HEK293 (cell line): ENCODE data around the gene CLTB.

ENCODE experiments used
- CTCF ChIA-PET: fragments of 350-600 bp; formaldehyde crosslinking; extraction: SDS; loops from one replicate; lab custom pipeline; 2021; ENCODE audit warnings: antibody characterized with exemption; lab: Yijun Ruan, JAX
- POLR2A ChIA-PET: fragments of 300-600 bp; formaldehyde crosslinking; extraction: SDS; loops from one replicate; lab custom pipeline; 2020; ENCODE audit warnings: antibody characterized with exemption, inconsistent platforms; lab: Yijun Ruan, JAX
- H3K27ac ChIP-seq: fragments of 200-500 bp; sonication (Bioruptor generic); 2 replicates; pipeline ENCODE4 v1.5.1; 2014; ENCODE audit warnings: low read depth, low read length, control low read depth, inconsistent platforms; ENCODE audit errors: extremely low read depth
- H3K36me3 ChIP-seq, 2 experiments: fragments of 200-500 bp in 1 of 2; sonication (Bioruptor generic) in 1 of 2; 1 replicate in 1 of 2; 2 replicates in 1 of 2; pipeline ENCODE4 v1.5.1; 2014 to 2017; ENCODE audit warnings: inconsistent platforms in 2 of 2, low read length in 2 of 2; ENCODE audit not compliant: control insufficient read depth in 2 of 2, insufficient read depth in 1 of 2
- H3K4me1 ChIP-seq: fragments of 200-500 bp; sonication (Bioruptor generic); 2 replicates; pipeline ENCODE4 v1.5.1; 2014; ENCODE audit warnings: mild to moderate bottlenecking, low read length, inconsistent platforms; ENCODE audit not compliant: control insufficient read depth, insufficient read depth
- H3K4me3 ChIP-seq: 2 replicates; pipeline ENCODE4 v1.5.1; 2011; ENCODE audit warnings: low read depth, mild to moderate bottlenecking, control low read depth, low read length, moderate library complexity
- H3K9me3 ChIP-seq: fragments of 200-500 bp; sonication (Bioruptor generic); 2 replicates; pipeline ENCODE4 v1.5.1; 2014; ENCODE audit warnings: low read depth, low read length, inconsistent platforms; ENCODE audit not compliant: control insufficient read depth, insufficient read depth
- KLF7 ChIP-seq: fragments of 450-650 bp; formaldehyde crosslinking; IDR thresholded peaks from 2 replicates; pipeline ENCODE4 v1.5.1; 2016; ENCODE audit warnings: missing biosample characterization, missing genetic modification characterization, borderline replicate concordance
- MZF1 ChIP-seq: fragments of 450-650 bp; formaldehyde crosslinking; IDR thresholded peaks from 2 replicates; pipeline ENCODE4 v1.5.1; 2017; ENCODE audit warnings: missing biosample characterization, missing genetic modification characterization, borderline replicate concordance
- PRDM1 ChIP-seq: fragments of 450-650 bp; formaldehyde crosslinking; IDR thresholded peaks from 2 replicates; pipeline ENCODE4; 2016; ENCODE audit warnings: missing biosample characterization, missing genetic modification characterization
- ZBTB7A ChIP-seq: fragments of 450-650 bp; formaldehyde crosslinking; IDR thresholded peaks from 2 replicates; pipeline ENCODE4 v1.5.1; 2016; ENCODE audit warnings: low read depth, missing biosample characterization, missing genetic modification characterization
- ZNF146 ChIP-seq: fragments of 450-650 bp; formaldehyde crosslinking; IDR thresholded peaks from 2 replicates; pipeline ENCODE4 v1.5.1; 2016; ENCODE audit warnings: missing biosample characterization, missing genetic modification characterization
- ZNF155 ChIP-seq: fragments of 450-650 bp; formaldehyde crosslinking; IDR thresholded peaks from 2 replicates; pipeline ENCODE4 v1.5.1; 2016; ENCODE audit warnings: missing biosample characterization, missing genetic modification characterization
- ZNF23 ChIP-seq: fragments of 450-650 bp; formaldehyde crosslinking; IDR thresholded peaks from 2 replicates; pipeline ENCODE4 v1.5.1; 2016; ENCODE audit warnings: missing biosample characterization, missing genetic modification characterization, borderline replicate concordance
- ZNF350 ChIP-seq: fragments of 450-650 bp; formaldehyde crosslinking; IDR thresholded peaks from 2 replicates; pipeline ENCODE4 v1.5.0; 2017; ENCODE audit warnings: missing biosample characterization, mild to moderate bottlenecking, missing genetic modification characterization
- ZNF621 ChIP-seq: fragments of 450-650 bp; formaldehyde crosslinking; IDR thresholded peaks from 2 replicates; pipeline ENCODE4 v1.5.1; 2017; ENCODE audit warnings: missing biosample characterization, missing genetic modification characterization
- ZNF660 ChIP-seq: fragments of 450-650 bp; IDR thresholded peaks from 2 replicates; pipeline ENCODE4 v1.5.1; 2018; ENCODE audit warnings: missing biosample characterization, mild to moderate bottlenecking, missing genetic modification characterization
- TF ChIP-seq, protein P1 (sequence below): fragments of 450-650 bp; formaldehyde crosslinking; IDR thresholded peaks from 2 replicates; pipeline ENCODE4 v1.5.1; 2017; ENCODE audit warnings: missing biosample characterization, missing genetic modification characterization
- TF ChIP-seq, protein P2 (sequence below): fragments of 450-650 bp; formaldehyde crosslinking; IDR thresholded peaks from 2 replicates; pipeline ENCODE4 v1.5.1; 2016; ENCODE audit warnings: missing biosample characterization, missing genetic modification characterization
- TF ChIP-seq, protein P3 (sequence below): fragments of 450-650 bp; formaldehyde crosslinking; IDR thresholded peaks from 2 replicates; pipeline ENCODE4 v1.5.1; 2016; ENCODE audit warnings: missing biosample characterization, missing genetic modification characterization, borderline replicate concordance
- TF ChIP-seq, protein P4 (sequence below): fragments of 450-650 bp; formaldehyde crosslinking; IDR thresholded peaks from 2 replicates; pipeline ENCODE4 v1.5.1; 2017; ENCODE audit warnings: missing biosample characterization, missing genetic modification characterization
- TF ChIP-seq, protein P5 (sequence below): fragments of 450-650 bp; formaldehyde crosslinking; conservative IDR thresholded peaks from 2 replicates; pipeline ENCODE4 v1.5.1; 2016; ENCODE audit warnings: low read depth, missing biosample characterization, missing genetic modification characterization

The CLTB gene

DNA sequence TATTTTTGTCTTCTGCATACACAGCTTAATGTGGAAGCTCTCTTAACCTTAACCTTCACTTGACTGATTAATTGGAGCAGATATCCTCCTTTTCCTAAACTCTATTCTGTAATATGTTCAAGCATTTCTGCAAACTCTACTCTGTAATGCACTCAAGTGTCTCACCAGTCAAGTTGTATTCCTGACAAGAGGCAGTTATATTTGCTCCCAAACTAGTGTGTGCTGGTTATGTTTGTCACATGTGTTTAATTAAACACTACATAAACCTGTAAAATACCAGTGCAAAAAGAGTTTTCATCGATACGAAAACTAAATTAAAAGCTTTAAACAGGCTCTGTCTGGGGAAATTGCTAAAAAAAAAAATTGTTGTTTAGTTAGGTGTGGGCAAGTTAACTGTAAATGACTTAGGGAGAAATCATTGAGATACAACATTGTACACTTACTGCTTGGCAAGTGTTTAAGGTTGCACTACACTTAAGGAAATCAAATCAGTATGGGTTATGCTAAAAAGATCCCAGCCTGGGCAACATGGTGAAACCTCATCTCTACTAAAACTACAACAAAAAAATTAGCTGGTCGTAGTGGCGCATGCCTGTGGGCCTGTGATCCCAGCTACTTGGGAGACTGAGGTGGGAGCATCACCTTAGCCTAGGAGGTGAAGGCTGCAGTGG, 38.5 kb upstream of the CLTB start:
- ChIA-PET POLR2A (interaction anchor here (0.7 kb wide), 1 partner anchor 972 kb away, joined by 7 read pairs; the partner anchor contains the start of gene GRK6), CTCF (no interaction called here)
- H3K4me1 ChIP-seq, result no peaks in the 10 kb centered on the region; the same call in 1 of the 2 replicates
- H3K9me3 ChIP-seq, result no peaks in the 10 kb centered on the region
- H3K27ac ChIP-seq, result no peak overlapping the region
- TF ChIP-seq MZF1 (tag by site-specific recombination), result no peak
- TF ChIP-seq, protein P1, sequence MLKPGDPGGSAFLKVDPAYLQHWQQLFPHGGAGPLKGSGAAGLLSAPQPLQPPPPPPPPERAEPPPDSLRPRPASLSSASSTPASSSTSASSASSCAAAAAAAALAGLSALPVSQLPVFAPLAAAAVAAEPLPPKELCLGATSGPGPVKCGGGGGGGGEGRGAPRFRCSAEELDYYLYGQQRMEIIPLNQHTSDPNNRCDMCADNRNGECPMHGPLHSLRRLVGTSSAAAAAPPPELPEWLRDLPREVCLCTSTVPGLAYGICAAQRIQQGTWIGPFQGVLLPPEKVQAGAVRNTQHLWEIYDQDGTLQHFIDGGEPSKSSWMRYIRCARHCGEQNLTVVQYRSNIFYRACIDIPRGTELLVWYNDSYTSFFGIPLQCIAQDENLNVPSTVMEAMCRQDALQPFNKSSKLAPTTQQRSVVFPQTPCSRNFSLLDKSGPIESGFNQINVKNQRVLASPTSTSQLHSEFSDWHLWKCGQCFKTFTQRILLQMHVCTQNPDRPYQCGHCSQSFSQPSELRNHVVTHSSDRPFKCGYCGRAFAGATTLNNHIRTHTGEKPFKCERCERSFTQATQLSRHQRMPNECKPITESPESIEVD (tag by site-specific recombination), result 0 out of 2 replicates have a peak, but pooled peaks have one; percentile 32
- H3K36me3 ChIP-seq, result peaks cover 16 to 25% of the 10 kb centered on the region in 2 experiments; a peak in 2 of 3 replicates
- H3K4me3 ChIP-seq, result no peak overlapping the region

DNA sequence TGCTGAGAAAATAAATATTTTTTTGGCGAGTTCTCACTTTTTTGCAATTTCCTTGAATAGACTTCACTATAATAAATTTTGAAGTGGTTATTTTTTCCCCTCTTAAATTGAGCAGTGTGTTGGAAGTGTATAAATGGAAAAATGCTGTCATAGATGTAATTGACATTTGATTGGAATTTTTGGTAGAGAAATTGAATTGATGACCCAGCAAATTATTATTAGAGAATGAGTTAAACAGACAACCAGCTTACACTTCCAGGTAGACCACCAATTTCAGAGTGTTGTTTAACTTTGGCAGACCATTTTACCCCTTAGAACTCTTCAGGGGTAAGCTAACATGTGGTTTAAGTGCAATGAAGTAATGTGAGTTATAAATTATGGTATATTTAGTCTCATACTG, 33.7 kb upstream of the CLTB start:
- no peaks in the 10 kb centered on the region for H3K9me3 ChIP-seq
- no peak overlapping the region for H3K4me3 ChIP-seq
- H3K27ac ChIP-seq, result no peak overlapping the region
- CTCF ChIA-PET, result interaction anchor here (4.6 kb wide), 1 partner anchor 33 kb away, joined by 43 read pairs; the partner anchor contains the start of gene CLTB
- POLR2A ChIA-PET, result no interaction called here
- H3K36me3 ChIP-seq, result peaks cover 13 to 23% of the 10 kb centered on the region in 2 experiments; a peak in 2 of 3 replicates
- H3K4me1 ChIP-seq, result no peaks in the 10 kb centered on the region; the same call in 1 of the 2 replicates
- TF ChIP-seq, protein P2, sequence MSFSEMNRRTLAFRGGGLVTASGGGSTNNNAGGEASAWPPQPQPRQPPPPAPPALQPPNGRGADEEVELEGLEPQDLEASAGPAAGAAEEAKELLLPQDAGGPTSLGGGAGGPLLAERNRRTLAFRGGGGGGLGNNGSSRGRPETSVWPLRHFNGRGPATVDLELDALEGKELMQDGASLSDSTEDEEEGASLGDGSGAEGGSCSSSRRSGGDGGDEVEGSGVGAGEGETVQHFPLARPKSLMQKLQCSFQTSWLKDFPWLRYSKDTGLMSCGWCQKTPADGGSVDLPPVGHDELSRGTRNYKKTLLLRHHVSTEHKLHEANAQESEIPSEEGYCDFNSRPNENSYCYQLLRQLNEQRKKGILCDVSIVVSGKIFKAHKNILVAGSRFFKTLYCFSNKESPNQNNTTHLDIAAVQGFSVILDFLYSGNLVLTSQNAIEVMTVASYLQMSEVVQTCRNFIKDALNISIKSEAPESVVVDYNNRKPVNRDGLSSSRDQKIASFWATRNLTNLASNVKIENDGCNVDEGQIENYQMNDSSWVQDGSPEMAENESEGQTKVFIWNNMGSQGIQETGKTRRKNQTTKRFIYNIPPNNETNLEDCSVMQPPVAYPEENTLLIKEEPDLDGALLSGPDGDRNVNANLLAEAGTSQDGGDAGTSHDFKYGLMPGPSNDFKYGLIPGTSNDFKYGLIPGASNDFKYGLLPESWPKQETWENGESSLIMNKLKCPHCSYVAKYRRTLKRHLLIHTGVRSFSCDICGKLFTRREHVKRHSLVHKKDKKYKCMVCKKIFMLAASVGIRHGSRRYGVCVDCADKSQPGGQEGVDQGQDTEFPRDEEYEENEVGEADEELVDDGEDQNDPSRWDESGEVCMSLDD (tag by site-specific recombination), result no peak
- no peak for TF ChIP-seq ZNF155 (tag by site-specific recombination)
- TF ChIP-seq, protein P3, sequence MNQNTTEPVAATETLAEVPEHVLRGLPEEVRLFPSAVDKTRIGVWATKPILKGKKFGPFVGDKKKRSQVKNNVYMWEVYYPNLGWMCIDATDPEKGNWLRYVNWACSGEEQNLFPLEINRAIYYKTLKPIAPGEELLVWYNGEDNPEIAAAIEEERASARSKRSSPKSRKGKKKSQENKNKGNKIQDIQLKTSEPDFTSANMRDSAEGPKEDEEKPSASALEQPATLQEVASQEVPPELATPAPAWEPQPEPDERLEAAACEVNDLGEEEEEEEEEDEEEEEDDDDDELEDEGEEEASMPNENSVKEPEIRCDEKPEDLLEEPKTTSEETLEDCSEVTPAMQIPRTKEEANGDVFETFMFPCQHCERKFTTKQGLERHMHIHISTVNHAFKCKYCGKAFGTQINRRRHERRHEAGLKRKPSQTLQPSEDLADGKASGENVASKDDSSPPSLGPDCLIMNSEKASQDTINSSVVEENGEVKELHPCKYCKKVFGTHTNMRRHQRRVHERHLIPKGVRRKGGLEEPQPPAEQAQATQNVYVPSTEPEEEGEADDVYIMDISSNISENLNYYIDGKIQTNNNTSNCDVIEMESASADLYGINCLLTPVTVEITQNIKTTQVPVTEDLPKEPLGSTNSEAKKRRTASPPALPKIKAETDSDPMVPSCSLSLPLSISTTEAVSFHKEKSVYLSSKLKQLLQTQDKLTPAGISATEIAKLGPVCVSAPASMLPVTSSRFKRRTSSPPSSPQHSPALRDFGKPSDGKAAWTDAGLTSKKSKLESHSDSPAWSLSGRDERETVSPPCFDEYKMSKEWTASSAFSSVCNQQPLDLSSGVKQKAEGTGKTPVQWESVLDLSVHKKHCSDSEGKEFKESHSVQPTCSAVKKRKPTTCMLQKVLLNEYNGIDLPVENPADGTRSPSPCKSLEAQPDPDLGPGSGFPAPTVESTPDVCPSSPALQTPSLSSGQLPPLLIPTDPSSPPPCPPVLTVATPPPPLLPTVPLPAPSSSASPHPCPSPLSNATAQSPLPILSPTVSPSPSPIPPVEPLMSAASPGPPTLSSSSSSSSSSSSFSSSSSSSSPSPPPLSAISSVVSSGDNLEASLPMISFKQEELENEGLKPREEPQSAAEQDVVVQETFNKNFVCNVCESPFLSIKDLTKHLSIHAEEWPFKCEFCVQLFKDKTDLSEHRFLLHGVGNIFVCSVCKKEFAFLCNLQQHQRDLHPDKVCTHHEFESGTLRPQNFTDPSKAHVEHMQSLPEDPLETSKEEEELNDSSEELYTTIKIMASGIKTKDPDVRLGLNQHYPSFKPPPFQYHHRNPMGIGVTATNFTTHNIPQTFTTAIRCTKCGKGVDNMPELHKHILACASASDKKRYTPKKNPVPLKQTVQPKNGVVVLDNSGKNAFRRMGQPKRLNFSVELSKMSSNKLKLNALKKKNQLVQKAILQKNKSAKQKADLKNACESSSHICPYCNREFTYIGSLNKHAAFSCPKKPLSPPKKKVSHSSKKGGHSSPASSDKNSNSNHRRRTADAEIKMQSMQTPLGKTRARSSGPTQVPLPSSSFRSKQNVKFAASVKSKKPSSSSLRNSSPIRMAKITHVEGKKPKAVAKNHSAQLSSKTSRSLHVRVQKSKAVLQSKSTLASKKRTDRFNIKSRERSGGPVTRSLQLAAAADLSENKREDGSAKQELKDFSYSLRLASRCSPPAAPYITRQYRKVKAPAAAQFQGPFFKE (tag by site-specific recombination), result no peak
- no peak for TF ChIP-seq KLF7
- TF ChIP-seq ZNF23 (tag by site-specific recombination), result no peak
- TF ChIP-seq, protein P4, sequence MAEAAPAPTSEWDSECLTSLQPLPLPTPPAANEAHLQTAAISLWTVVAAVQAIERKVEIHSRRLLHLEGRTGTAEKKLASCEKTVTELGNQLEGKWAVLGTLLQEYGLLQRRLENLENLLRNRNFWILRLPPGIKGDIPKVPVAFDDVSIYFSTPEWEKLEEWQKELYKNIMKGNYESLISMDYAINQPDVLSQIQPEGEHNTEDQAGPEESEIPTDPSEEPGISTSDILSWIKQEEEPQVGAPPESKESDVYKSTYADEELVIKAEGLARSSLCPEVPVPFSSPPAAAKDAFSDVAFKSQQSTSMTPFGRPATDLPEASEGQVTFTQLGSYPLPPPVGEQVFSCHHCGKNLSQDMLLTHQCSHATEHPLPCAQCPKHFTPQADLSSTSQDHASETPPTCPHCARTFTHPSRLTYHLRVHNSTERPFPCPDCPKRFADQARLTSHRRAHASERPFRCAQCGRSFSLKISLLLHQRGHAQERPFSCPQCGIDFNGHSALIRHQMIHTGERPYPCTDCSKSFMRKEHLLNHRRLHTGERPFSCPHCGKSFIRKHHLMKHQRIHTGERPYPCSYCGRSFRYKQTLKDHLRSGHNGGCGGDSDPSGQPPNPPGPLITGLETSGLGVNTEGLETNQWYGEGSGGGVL (tag by site-specific recombination), result no peak
- TF ChIP-seq ZBTB7A, result no peak
- TF ChIP-seq ZNF350 (tag by site-specific recombination), result no peak
- TF ChIP-seq, protein P5, sequence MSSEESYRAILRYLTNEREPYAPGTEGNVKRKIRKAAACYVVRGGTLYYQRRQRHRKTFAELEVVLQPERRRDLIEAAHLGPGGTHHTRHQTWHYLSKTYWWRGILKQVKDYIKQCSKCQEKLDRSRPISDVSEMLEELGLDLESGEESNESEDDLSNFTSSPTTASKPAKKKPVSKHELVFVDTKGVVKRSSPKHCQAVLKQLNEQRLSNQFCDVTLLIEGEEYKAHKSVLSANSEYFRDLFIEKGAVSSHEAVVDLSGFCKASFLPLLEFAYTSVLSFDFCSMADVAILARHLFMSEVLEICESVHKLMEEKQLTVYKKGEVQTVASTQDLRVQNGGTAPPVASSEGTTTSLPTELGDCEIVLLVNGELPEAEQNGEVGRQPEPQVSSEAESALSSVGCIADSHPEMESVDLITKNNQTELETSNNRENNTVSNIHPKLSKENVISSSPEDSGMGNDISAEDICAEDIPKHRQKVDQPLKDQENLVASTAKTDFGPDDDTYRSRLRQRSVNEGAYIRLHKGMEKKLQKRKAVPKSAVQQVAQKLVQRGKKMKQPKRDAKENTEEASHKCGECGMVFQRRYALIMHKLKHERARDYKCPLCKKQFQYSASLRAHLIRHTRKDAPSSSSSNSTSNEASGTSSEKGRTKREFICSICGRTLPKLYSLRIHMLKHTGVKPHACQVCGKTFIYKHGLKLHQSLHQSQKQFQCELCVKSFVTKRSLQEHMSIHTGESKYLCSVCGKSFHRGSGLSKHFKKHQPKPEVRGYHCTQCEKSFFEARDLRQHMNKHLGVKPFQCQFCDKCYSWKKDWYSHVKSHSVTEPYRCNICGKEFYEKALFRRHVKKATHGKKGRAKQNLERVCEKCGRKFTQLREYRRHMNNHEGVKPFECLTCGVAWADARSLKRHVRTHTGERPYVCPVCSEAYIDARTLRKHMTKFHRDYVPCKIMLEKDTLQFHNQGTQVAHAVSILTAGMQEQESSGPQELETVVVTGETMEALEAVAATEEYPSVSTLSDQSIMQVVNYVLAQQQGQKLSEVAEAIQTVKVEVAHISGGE (tag by site-specific recombination), result no peak
- TF ChIP-seq MZF1 (tag by site-specific recombination), result no peak
- TF ChIP-seq PRDM1 (tag by site-specific recombination), result no peak
- TF ChIP-seq ZNF660 (tag by site-specific recombination), result no peak
- TF ChIP-seq ZNF146 (tag by site-specific recombination), result no peak
- no peak for TF ChIP-seq ZNF621
